HG03060 (cell line): ENCODE results near the gene KRT15.

Source experiments
- ATAC-seq: cut with Tn5 transposase; IDR thresholded peaks from one replicate; pipeline ENCODE4 v1.9.1; 2021; ENCODE audit warnings: low read depth, moderate number of reproducible peaks; ENCODE audit not compliant: unreplicated experiment

KRT15 gene

GRCh38 chr17:41484920-41485904 lies 33.5 kb downstream of the KRT15 start:
- no peak for ATAC-seq

DNA sequence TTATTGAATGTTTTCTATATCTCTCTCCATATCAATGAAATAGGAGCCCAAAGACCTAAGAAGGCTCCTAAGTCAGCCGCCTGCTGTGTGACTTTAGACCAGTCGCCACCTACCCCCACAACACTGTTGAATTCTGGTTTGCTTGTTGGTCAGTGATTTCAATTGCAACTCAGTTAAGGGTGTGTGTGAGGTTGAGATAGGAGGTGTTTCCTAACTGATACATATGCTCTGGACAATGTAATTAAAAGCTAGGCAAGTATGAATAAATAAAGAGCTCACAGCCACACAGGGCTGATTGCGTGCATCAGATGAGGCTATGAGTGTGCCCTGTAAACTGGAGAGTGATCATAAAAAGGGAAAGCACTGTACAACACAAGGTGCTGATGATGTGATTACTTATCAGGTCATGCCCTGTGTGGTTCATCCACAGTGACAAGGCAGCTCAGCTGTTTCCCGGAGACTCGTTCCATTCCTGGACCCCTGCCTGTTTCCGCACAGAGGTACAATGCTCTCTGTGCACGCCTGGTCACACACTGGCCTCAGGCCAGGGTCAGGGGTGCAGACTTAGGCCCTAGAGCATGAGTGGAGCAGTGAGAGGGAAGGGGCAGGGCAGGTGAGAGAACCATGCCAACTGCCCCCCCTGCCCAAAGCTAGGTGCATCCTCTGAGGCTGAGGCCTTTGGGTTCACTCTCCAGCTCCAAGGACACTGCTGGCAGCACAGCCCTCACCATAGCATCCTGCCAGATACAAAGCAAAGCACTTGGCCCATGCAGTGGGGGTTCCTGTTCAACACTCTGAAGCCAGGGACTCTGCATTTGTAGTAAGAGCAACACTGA lies 34.5 kb downstream of the KRT15 start:
- no peak for ATAC-seq

- no peak for ATAC-seq
Observed at GRCh38 chr17:41483531-41483930, 35.2 kb downstream of the KRT15 start.

DNA sequence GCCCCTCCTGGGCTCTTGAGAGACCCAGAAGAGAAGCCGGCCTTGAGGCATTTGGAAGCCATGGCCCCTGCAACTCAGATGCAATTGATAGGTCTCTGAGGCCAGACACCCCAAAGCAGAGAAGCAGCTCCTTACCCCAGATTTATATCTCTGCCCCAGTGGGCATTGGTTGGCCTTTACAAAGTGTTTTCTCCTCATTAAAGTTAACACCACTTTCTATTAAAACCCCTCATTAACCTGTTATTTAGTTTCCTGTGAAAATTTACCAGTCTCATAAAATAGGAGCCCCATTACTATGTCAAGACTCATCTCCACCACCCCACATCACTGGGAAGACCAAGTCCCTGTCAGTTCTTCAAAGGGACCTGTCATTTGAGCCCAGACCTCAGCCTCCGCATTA lies 37.7 kb downstream of the KRT15 start, which contains the start of gene KRT35:
Gene KRT35 (minus strand): TSS at position 116 of the 400 bp plus-strand sequence. CDS start 54 bp downstream, at position 62.
- no peak for ATAC-seq

- no peak for ATAC-seq
Observed at GRCh38 chr17:41480581-41480980, 38.1 kb downstream of the KRT15 start.

GRCh38 chr17:41480136-41480535 lies 38.6 kb downstream of the KRT15 start:
- ATAC-seq, result no peak

DNA sequence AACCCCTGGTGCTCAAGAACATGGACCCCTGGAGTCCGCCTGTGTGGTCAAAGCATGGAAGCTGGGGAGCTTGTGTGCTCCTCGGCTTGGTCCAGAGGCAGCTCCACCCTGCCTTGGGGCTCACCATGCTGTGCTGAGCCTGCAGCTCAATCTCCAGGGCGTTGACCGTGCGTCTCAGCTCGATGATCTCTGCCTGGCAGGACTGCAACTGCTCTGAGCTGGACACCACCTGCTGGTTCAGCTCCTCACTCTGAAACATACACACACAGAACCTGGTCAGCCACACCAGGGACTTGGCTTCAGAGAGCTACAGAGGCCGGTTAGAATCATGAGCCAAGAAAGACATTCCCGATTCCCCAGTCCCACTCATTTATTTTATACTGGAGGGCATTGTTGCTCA lies 40.5 kb downstream of the KRT15 start:
- no peak for ATAC-seq

- no peak for ATAC-seq
Observed at GRCh38 chr17:41476866-41477815, 41.5 kb downstream of the KRT15 start.

GRCh38 chr17:41475421-41475820 lies 43.3 kb downstream of the KRT15 start:
- no peak for ATAC-seq

DNA sequence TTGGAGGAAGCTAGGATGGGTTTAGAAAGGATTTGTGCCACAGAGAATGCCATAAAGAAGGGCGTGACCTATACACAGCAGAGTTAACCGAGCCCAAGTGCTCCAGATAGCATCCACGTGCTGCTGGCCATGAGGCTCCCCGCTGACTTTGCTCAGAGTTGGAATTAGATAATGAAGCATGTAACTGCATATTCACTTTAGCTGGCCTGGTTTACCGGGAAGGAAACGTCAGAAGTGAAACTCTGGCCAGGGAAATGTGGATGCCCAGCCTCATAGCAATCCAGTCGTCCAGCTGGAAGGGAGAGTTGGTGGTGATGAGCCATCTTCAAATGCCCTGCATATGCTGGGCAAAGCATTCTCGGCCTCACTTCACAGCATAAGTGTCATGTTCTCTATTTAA lies 43.8 kb downstream of the KRT15 start:
- ATAC-seq, result no peak

- no peak for ATAC-seq
Observed at GRCh38 chr17:41468346-41468745, 50.3 kb downstream of the KRT15 start.

GRCh38 chr17:41467561-41467960 lies 51.1 kb downstream of the KRT15 start:
- no peak for ATAC-seq

- no peak for ATAC-seq
Observed at GRCh38 chr17:41466988-41467387, 51.7 kb downstream of the KRT15 start, which contains the start of gene KRT32. KRT32 (minus strand) TSS chr17:41467386; CDS start chr17:41467325, 61 bp downstream.

- no peak for ATAC-seq
Observed at GRCh38 chr17:41464682-41465081, 54.0 kb downstream of the KRT15 start.

- ATAC-seq, result no peak
Observed at GRCh38 chr17:41464173-41464572, 54.5 kb downstream of the KRT15 start.

DNA sequence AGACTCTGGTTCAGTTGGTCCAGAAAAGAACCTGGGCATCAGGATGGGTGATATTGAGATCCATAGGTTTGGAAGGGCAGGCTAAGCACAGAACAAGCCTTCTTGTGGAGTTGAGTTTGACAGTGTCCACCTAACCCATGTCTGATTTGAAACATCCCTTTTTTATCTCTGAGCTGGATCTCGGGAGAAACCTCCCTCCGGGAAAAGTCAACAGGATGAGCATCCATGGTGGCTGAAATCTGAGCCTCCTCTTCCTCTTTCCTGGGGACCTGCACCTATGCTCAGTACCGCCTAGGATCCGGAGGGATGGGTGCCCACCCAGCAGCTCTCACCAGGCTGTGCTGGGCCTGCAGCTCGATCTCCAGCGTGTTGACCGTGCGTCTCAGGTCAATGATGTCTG lies 54.9 kb downstream of the KRT15 start:
- no peak for ATAC-seq
